ENCODE data around the gene AK4.

The AK4 gene

DNA sequence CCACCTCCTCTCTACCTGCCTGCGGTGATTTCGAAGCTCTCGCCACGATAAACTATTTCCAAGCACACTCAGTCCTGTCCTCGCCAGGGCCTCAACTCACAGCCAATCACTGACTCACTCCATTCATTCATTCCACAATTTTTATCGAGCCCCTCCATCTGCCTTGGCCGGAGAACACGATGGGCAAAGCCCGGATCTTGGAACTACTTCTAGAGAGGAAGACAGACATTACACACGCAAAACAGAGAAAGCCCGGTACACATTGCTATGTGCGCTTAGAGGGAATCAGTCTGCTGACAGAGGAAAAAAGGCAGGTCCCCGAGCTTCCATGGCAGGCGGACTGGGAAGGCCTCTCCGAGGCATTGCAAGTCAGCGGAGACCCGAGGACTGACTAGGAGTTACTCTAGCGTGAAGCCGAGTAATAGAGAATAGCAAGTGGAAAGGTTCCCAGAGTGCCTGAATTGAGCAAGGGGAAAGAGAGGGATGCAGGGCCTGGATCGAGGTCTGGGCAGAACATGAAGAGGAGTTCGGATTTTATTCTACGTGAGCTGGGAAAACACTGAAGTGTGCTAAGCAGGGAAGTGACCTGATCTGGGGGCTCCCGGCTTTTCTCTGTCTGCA, 107.1 kb downstream of the AK4 start:
- no peak for DNase-seq

- DNase-seq, result no peak
These were observed 107.7 kb downstream of the AK4 start for GRCh38 chr1:65255656-65256050.

- DNase-seq, result no peak
These were observed 109.1 kb downstream of the AK4 start for GRCh38 chr1:65256860-65257708.

DNA sequence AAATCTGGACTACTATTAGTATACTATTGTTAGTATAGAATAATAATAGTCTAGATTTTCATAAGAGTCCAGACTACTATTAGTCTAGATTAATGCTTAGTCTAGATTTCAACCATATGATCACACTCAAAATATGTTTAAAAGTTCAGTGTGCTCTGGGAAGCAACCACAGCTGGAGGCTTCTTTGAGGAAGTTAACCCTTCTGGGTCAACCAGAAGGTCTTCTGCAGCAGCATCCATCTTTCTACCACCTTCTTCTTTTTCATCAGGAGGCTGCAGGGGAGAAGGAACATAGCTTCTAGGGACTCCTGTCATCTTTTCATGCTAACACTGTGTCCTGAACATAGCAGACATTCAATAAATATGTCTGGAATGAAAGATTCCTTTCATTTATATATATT, 110.1 kb downstream of the AK4 start:
- DNase-seq, result no peak

- no peak for DNase-seq
These were observed 111.8 kb downstream of the AK4 start for GRCh38 chr1:65259816-65260215.

GRCh38 chr1:65260851-65261473, 113.0 kb downstream of the AK4 start:
- no peak for DNase-seq

- no peak for DNase-seq
These were observed 115.3 kb downstream of the AK4 start for GRCh38 chr1:65263286-65263685.

- DNase-seq, result no peak
These were observed 116.4 kb downstream of the AK4 start for GRCh38 chr1:65264197-65264929.

DNA sequence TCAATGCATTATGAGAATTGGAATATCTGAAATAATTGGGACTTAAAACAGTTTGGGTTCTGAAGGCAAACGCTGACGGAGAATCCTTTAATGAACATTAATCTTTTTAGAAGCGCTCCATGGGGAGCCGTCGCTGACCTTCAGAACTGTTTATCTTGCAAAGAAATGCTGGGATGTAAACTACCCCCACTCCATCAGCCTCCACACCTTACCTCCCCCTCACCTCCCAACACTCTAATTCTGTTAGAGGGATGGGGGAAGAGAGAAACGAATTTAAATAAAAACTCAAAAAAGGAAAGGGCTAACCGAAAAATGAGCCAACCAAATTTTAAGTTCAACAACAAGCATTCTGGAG, 117.3 kb downstream of the AK4 start:
- DNase-seq, result no peak

DNA sequence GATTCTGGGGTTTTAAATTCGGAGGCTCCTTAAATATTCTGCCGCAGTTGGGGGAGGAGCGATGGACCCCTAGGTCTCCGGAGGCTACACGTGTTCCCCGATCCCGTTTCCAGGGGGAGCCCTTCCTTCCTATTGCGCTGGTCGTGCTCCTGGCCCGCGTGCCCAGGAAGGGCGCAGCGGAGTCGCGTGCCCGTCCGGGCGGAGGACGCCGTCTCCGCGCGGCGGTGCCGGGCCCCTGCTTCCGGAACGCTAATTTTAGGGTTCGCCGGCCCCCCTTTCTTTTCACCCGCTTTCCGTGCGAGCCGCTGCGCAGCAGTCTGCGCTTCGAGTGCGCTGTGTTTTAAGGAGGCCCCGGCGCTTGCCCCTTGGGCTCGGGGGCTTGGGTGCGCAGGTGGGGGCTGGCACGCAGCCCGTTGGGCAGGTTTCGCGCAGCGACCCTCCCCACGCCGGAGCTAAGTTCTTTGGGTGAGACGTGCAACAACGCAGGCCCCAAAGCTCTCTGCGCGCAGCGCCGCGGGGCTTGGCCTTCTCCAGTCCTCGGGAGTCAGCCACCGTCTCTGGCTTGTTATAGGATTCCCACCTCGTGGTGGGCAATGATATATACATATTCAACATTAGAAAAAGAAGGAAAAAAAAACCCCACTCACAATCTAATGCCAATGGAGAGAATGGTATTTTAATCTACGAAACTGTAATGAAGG, 117.8 kb downstream of the AK4 start:
- DNase-seq, result no peak

- DNase-seq, result no peak
These were observed 118.5 kb downstream of the AK4 start for GRCh38 chr1:65266476-65266875.

- DNase-seq, result no peak
These were observed 119.3 kb downstream of the AK4 start for GRCh38 chr1:65267271-65267670.

- DNase-seq, result no peak
These were observed 119.7 kb downstream of the AK4 start for GRCh38 chr1:65267683-65268082.

- no peak for DNase-seq
These were observed 121.6 kb downstream of the AK4 start for GRCh38 chr1:65269612-65270011.

DNA sequence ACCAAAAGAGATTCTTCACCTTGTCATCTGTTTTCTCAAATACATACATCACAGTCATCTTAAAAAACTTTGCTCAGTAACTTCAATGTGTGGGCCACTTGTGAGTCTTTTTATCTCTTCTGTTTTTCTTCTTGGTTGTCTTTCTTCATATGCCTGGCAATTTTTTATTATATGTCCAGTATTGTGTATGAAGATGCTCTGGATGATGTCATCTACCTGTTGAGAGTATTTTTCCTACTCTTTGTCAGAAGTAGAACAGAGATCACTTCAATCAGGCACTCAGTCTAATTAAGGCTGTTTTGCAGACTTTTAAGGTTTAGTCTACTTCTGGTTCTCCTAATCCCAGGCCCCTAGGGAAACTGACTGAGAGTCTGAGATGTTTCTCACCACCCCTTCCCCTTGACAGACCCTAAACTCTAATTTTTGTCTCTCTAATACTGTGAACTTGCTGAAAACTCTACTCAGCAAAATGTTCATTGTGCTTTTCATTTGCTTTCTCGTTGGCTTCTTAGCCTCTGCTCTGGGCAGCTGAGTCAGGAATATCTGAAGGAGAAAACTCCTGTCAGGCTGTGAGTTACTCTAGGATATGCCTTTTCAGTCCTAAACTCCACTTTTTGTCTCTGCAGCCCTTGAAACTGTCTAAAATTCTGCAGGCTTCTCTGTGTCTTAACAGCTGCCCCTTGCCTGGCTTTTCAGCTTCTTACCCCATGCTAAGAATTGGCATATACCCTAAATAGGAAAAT, 128.4 kb downstream of the AK4 start:
- DNase-seq, result no peak

- no peak for DNase-seq
These were observed 129.8 kb downstream of the AK4 start for GRCh38 chr1:65277605-65278347.

GRCh38 chr1:65278376-65279069, 130.5 kb downstream of the AK4 start:
- DNase-seq, result no peak

- DNase-seq, result no peak
These were observed 131.2 kb downstream of the AK4 start for GRCh38 chr1:65279070-65279779.
